ENCODE data around the gene RABL6.
"Not testable (repeated sequence)": the region's sequence is repeated elsewhere in the genome, so short reads cannot be mapped to it uniquely, and the experiment has no call there.

Gene RABL6

DNA sequence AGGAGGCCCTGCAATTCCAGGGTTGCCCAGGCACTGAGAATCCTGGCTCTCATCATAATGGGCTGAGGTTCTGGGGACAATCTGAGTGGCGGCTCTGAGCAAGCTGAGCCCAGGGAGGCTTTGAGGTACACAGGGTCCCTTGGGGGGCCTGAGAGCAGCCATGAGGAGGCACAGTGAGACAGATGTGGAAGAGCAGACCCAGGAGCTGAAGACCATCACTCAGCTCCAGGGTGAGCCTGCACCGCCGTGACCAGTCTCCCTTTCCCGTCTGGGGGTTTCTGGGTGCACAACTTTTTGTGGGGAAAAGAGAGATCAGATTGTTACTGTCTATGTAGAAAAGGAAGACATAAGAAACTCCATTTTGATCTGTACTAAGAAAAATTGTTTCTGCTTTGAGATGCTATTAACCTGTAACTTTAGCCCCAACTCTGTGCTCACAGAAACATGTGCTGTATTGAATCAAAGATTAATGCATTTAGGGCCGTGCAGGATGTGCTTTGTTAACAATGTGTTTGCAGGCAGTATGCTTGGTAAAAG lies 11.4 kb upstream of the RABL6 start, which contains the start of gene CCDC183:
TSS of gene CCDC183 (plus strand) at position 101 of the 537 bp plus-strand sequence. CDS start at position 161, 60 bp downstream.
- no peak for DNase-seq

DNA sequence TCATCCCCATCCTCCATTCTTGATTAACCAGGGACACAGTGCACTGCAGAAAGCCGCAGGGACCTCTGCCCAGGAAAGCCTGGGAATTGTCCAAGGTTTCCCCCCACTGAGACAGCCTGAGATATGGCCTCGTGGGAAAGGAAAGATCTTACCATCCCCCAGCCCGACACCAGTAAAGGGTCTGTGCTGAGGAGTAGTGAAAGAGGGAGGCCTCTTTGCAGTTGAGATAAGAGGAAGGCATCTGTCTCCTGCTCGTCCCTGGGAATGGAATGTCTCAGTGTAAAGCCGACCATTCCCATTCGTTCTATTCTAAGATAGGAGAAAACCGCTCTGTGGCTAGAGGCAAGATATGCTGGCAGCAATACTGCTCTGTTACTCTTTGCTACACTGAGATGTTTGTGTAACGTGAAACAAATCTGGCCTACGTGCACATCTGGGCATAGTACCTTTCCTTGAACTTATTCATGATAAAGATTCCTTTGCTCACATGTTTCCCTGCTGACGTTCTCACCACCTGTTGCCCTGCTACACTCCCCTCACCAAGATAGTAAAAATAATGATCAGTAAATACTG lies 10.9 kb upstream of the RABL6 start:
- DNase-seq = not testable (repeated sequence)

- no peak for DNase-seq
Observed at GRCh38 chr9:136798708-136799078, 9.1 kb upstream of the RABL6 start.

DNA sequence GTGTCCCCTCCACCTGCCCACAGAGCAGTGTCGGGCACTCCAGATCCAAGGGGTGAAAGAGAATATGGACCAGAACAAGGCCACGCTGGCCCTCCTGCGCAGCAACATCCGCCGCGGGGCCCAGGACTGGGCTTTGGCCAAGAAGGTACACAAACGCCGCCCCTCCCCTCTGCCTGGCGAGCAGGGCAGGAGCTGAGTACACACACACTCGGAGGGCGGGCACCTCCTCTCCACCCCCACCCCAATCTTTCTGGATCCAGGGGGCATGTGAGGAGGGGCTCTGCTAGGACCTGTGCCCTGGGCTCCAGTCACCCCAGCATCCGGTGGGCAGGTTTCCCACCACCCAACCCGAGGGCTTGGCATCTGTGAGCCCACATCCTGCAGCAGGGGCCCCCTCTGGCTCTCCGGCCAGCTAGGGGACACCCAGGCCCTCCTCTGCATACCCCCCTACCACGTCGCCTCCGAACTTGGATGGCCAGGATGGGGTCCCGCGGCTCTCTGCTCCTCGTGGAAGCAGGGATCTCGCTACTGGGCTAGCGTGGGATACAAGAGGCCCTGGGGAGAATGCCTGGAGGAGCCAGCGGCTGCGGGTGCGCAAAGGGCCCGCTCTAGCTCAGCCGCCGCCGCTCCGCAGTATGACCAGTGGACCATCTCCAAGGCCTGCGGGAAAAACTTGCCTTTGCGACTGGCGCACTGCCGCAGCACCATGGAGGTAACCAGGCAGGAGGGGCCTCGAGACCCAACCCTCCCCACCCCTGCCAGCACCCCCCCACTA lies 8.5 kb upstream of the RABL6 start:
- no peak for DNase-seq

GRCh38 chr9:136799854-136800657 lies 7.7 kb upstream of the RABL6 start:
- peak; percentile 87 for DNase-seq

GRCh38 chr9:136802321-136802720 lies 5.4 kb upstream of the RABL6 start:
- DNase-seq = no peak

DNA sequence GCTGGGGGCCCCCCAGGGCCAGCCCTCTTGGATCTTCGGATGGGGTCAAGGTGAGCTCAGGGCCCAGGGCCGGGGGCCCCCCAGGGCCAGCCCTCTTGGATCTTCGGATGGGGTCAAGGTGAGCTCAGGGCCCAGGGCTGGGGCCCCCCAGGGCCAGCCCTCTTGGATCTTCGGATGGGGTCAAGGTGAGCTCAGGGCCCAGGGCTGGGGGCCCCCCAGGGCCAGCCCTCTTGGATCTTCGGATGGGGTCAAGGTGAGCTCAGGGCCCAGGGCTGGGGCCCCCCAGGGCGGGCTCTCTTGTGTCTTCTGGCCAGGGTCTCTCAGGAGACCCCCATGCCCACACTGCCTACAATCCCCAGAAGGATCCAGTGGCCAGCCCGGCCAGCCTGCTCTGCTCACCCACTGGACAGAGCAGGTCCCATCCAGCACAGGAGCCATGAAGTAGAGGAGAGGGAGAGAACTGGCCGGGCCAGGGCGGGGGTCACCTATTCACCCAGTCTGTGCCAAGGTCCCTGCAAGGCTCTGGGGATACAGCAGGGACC lies 4.7 kb upstream of the RABL6 start:
- not testable (repeated sequence) for DNase-seq

DNA sequence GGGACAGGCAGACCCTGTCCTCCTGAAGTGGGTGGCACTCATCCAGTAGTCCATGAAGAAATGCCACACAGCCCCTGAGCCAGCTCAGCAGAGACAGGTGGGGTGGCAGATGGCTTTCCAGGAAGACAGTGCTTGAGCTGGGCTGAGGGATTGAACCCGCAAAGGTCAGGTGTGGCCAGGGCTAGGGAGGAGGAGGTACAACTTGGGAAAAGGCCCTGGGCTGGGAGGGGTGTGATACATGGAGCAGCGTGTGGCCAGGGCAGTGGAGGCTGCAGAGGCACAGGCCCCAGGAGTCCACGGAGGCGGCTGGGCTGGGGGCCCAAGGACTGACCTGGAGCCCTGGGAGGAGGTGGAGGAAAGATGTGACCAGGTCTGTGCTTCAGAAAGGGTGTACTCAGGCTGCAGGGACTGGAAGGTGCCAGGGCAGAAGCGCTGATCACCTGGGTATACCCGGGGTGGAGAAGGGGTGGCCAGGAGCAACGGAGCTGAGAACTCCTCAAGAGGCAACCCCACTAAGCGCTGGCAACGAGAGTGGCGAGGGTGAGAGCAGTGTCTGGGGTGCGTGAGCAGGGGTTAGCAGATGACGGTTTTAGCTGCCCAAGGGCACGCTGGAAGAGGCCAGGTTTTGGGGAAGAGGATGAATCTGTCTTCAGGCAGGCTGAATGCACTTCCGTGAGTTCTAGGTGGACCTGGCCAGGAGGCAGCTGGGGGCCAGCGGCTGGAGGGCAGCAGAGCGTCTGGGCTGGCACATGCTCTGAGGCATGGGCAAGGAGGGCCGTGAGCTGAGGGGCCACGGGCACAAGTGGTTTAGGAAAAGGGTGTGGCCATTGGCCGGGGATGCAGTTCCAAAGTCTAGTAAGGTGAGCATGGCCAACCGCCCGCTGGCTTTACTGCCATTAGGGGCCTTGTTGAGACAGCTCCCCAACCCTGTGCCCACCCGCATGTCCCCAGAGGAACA lies 3.9 kb upstream of the RABL6 start:
- DNase-seq = no peak

GRCh38 chr9:136804509-136805206 lies 3.1 kb upstream of the RABL6 start:
- no peak for DNase-seq

DNA sequence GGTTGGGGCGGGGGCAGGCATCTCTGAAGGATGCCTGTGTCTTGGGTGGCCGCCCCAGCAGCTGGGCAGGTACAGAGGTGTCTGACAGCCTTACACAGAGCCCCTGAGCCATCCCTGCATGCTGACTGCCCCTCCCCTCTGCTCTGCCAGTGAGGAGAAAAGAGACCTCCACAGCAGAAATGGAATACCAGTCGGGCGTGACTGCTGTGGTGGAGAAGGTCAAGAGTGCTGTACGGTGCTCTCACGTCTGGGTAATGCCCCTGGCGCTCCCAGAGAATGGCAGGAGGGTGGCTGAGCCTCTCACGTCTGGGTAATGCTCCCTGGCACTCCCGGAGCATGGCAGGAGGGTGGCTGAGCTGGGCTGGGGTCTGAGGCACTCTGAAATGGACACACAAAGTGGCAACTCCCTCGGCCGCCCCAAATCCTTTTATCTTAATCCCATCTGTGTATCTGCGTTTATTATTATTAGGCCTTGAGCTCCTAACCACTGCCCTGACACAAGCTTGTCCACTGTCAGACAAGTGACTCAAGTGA lies 2.5 kb upstream of the RABL6 start:
- no peak for DNase-seq

- DNase-seq = no peak
Observed at GRCh38 chr9:136806067-136806466, 1.7 kb upstream of the RABL6 start.

- DNase-seq = no peak
Observed at GRCh38 chr9:136806631-136807201, 1.0 kb upstream of the RABL6 start.

GRCh38 chr9:136808075-136808805 lies 492 bp downstream of the RABL6 start:
- peak; percentile 22 for DNase-seq

DNA sequence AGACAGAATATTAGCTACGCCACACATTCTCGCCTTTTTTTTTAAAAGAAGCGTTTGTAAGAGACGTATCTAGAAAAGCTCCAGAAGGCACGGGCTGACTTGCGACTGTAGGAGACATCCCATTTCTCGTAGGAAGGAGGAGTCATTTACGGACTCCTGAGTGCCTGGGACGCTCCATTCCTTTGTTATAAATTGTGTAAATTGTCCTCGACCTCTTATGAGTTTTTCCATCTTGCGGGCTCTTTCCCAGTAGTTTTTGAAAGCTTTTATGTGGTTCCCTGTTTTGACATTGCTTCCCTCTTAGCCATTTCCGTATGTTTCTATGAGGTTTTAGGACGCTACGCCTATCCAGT lies 1.0 kb downstream of the RABL6 start:
- no peak for DNase-seq

GRCh38 chr9:136814725-136815421 lies 7.1 kb downstream of the RABL6 start:
- no peak for DNase-seq

DNA sequence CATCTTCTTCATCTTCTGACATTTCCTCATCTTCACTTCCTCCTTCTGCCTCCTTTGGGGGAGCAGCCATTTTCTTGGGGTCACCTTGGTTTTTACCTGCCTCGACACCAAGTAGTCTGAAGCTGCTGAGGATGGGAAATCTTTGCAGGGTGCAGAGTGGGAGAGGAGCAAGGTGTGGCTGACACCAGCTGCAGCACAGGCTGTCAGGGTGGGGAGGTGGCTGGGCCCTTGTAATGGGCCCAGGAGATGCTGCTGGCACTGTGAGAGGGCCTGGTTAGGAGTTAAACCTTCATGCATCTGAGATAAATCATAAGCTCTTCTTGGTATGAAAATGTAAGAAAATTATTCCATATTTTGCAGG lies 7.7 kb downstream of the RABL6 start:
- no peak for DNase-seq

- no peak for DNase-seq
Observed at GRCh38 chr9:136820971-136821825, 13.4 kb downstream of the RABL6 start.

GRCh38 chr9:136821826-136822544 lies 14.2 kb downstream of the RABL6 start:
- DNase-seq = no peak

All from CD4-positive, alpha-beta T cell treated with Interferon gamma for 1 hour (primary cell).